Stimulated activated CD4-positive, alpha-beta T cell treated with anti-CD3 and anti-CD28 coated beads, Interleukin-1b, Interleukin-23, amount 100 ng/mL, for 48 hours (primary cell): ENCODE measurements around the gene MEIS3.
A peak's percentile ranks its signal among the peaks of the same experiment; 100 is the strongest.
"Not testable (repeated sequence)": the region's sequence is repeated elsewhere in the genome, so short reads cannot be mapped to it uniquely, and the experiment has no call there.

Experiments
- DNase-seq: peaks from one replicate; pipeline ENCODE4 v3.0.0-alpha.2; 2020

The MEIS3 gene

DNA sequence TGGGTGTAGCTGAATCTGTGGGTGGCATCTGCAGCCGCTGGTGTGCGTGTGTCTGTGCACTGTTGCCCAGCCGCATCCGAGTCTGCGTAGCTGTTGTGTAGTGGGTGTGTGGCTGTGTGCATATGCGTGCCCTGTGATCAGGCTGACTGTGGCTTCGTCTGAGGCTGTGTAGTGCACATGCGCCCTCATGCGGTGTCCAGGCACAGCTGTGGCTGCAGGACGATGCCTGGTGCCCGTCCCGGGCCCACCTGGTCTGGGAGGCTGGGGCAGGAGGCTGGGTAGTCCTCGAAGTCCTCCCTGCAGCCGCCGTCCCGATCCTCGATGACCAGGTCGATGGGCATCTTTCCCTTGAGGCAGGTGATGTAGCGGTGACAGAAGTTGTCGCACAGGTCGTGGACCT is 4.9 kb downstream of the MEIS3 start:
- no peak for DNase-seq

DNA sequence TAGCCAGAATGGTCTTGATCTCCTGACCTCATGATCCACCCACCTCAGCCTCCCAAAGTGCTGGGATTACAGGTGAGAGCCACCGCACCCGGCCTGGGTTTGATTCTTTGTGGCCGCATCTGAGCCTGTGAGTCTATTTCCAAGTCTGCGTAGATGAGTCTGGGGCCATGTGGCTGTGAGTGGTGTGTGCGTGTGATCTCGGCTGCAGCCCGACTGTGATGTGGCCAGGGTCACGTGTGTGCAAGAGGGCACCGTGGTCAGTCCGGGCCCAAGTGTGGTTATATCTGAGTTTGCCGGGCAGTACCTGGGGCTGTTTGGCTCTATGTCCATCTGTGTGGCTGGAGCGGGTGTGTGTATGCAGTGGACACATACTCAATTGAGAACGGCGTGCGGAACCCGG is 5.4 kb downstream of the MEIS3 start:
- DNase-seq: no peak

DNA sequence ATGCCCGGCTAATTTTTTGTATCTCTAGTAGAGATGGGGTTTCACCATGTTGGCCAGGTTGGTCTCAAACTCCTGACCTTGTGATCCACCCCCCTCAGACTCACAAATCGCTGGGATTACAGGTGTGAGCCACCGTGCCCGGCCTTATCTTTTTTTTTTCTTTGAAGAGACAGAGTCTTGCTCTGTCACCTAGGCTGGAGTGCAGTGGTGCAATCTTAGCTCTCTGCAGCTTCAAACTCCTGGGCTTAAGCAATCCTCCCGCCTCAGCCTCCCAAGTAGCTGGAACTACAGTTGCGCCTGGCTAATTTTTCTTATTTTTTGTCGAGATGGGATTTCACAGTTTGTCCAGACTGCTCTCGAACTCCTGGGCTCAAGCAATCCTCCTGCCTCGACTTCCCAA is 7.6 kb downstream of the MEIS3 start:
- not testable (repeated sequence) for DNase-seq

DNA sequence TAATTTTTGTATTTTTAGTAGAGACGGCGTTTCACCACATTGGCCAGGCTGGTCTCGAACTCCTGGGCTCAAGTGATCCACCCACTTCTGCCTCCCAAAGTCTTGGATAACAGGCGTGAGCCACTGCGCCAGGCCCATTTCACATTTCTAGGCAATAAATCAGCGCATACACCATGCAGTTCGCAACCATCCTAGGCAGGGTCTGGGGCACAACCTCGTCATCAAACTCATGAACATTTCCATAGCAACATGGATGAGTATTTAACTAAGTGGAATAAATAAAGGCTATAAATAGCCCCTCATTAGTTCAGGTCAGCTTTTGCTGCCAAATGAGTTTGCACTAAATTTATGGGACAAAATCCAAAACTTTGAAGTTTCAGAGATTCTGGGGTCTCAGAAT is 8.2 kb downstream of the MEIS3 start:
- no peak for DNase-seq

DNA sequence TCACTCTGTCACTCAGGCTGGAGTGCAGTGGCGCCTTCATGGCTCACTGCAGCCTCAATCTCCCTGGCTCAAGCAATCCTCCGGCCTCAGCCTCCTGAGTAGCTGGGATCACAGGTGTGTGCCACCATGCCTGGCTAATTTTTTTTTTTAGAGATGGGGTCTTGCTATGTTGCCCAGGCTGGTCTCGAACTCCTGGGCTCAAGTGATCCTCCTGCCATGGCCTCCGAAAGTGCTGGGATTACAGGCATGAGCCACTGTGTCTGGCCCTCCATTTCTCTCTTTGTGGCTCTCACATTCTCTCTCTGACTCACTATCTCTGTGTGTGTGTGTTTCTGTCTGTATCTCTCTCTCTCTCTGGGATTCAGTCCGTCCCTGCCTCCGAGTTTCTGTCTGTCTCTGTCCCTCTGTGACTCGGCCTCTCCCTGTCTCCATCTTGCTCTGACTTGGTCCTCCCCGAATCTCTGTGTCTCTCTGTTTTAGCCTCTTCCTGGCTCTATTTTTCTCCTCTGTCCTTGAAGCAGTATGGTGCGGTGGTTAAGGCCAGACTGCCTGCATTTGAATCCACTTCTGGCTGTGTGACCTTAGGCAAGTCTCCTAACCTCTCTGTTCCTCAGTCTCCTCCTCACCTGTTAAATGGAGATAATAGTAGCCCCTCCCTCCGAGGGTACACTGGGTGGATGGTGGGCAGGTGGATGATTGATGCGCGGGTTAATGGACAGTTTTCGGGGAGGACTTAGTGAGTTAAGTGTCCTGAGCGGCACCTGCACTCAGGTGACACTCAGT is 11.0 kb downstream of the MEIS3 start:
- DNase-seq: no peak

DNA sequence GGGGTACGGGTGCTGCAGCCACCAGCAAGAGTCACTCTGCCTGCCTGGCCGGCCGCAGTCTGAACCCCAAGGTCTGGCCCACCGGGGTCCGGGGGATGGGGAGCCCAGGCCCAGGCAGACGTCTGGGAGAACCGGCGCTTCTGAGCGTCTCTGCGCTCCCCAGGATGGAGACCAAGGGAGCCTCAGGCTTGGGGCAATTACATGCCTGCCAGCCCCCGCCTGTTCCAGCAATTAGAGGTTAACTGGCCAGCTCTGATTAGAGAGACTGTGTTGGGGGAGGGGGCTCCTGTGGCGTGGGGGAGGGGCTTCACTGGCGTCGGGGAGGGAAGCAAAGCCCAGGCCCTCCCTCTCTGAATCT is 11.9 kb downstream of the MEIS3 start:
- DNase-seq: no peak

DNA sequence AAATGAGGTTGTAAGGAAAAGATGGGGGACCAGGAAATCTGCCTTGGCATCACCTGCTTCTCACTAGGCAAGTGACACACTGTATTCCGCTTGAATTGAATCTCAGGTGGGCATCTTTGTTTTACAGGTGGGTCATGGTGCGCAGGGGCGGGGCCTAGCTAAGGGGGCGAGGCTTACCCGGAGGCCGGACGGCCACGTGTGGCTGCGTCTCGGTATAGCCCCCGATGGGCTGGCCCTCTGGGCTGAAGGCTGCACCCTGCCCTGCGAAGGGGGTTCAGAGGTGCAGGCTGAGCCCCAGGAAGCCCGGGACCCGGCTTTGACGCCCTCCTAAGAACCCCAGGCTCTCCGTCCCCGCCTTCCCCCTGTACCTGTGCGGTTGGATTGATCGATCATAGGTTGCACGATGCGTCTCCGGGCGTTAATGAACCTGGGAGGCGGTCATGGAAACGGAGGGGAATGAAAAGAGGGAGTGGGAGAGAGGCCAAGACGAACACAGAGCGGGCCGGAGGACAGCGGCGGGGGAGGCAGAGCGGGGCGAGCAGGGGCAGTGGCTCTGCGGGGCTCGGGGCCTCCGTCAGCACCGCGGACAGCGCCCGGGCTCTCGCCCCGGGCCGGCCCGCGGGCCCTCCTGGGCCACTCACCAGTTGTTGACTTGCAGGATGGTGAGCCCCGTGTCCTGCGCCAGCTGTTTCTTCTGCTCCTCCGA is 12.5 kb downstream of the MEIS3 start:
- DNase-seq: no peak

DNA sequence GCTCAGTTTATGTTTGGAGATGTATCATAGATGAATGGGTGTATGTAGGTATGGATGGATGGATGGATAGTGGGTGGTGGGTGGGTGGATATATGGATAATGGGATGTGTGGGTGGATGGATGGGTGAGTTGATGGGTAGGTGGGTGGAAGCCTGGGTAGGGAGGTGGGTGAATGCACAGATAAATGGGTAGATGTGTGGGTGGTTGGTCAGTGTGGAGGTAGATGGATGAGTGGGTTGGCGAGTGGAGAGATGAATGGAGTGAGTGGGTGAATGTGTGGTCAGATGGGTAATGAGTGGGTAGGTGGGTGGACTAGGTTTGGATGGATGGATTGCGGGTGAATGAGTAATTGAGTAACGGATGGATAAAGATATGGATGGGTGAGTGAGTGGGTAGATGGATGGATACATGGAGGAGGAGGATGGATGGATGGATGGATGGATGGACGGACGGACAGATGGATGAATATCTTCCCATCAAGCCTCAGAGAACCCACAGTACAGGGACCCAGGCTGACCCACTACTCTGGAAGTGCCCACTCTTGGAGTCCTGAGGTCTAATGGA is 13.4 kb downstream of the MEIS3 start:
- no peak for DNase-seq

DNA sequence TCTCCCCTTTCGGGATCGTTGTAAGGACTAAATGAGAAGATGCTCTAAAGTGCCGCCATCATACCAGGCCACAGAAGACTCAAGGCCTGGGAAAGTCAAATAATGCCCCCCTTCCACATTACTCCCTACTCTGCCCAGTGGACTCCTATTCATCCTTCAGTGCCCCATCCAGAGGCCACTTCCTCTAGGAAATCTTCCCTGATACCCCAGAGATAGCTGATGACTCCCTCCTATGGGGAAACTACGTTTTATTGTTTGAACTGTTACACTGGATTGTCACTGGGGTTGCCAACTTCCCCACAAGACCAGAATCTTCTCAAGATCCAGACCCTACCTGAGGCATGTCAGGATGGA is 14.2 kb downstream of the MEIS3 start:
- DNase-seq: no peak

DNA sequence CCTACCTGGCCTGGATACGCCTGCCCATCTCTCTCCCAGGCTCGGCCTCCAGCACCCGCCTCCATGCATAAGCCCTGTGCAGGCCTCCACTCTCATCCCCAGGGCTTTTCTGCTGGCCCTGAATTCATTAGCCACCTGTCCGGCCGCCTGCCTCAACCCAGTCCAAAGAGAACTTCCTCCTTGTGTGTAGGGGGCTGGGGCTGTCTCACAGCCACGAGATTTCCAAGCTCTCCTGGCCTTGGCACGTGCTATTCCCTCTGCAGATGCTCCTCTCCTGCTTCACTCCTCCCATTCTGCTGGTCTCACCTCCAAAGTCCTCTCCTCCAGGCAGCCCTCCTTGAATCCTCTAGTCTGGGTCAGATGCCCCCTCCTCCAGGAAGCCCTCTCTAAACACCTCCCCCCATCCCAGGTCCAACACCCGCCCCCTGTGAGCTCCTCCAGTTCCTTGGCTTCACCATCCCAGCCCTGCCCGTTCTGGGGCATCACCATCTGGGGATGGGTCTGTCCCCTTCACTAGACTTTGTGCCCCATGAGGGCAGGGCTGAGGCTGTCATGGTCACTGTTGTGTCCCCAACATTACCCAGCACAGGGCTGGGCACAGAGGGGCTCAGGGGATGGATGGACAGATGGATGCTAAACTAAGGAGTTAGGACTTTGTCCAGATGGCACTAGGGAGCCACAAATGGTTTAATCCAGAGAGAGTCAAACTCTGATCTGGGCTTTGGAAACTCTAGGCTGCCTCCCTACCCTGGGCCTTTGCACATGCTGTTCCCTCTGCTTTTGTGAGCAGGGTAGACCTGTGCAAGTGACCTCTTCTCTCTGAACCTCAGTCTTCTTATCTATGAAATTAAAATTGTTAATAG is 14.8 kb downstream of the MEIS3 start:
- no peak for DNase-seq

DNA sequence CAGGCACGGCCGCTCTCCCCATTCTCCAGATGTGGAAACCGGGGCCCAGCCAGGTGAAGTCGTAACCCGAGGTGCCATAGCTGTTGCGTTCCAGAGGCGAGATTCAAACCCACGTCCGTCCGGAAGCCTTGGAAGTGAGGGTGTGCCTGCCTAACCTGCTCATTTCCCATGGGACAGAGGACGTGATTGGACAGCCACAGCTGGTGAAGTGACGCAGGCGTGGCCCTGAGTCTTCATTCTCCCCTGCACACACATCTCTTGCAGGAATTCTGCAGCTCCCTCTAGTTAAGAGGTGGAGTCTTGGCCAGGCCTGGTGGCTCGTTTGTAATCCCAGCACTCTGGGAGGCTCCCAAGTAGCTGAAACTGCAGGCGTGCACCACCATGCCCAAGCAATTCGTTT is 16.8 kb downstream of the MEIS3 start:
- no peak for DNase-seq

DNA sequence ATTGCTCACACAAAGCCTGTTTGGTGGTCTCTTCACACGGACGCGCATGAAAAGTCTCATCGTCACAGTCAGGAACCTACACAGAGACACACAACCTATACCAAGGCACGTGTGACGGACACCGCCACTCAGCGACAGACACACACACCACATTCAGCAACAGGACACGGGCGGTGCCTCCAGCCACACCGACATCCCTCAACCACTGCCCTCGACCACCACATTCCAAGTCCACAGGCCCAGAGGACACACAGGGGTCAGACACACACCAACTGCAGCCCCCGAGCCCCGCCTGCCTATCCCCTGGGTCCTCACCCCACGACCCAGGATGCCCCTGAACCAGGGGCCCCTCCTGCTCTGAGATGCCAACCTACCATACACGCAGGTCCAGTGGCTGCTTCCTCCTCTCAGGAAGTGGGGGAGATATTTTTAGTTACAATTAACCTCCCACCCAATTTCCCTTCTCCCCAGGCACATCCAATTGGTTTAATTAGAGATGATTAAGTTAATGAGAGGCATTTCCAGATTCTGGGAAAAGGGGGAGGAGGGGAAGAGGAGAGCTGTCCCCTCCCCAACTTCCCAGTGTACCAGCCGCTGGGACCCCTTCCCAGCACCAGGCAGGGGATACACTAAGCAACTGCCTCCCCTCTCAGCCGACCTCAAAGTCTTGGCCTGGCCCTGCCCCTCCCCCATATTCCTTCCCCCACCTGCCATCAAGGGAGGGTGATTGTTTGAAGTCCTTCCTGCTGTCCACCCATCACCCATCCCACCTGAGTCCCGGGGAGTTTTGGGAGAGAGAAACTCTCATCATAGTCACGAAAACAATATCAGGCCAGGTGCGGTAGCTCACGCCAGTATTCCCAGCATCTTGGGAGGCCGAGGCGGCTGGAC is 20.4 kb downstream of the MEIS3 start:
- DNase-seq: no peak

DNA sequence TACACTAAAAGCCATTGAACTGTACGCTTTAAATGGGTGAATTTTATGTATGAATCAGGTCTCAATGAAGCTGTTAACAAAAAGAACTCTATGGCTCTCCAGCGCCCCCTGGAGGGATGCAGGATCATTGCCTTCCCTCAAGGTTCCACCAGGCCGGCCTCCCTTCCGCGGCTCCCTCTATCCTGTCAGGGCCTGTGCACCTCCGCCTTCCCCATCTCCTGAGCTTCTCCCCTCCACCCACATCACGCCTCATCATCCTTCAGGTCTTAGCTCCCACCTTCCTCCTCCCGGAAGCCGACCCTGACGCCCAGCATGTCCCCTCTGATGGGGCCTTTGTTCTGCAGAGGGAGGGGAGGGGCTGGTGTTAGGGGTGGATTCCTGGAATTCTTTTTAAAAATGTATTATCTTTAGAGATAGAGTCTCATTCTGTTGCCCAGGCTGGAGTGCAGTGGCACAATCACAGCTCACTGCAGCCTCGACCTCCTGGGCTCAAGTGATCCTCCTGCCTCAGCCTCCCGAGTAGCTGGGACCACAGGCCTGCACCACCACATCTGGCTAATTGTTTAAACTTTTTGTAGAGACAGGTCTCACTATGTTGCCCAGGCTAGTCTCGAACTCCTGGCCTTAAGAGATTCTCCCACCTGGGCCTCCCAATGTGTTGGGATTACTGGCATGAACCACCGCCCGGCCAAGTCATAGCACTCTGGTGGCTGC is 27.7 kb downstream of the MEIS3 start:
- peak; percentile 80 for DNase-seq

DNA sequence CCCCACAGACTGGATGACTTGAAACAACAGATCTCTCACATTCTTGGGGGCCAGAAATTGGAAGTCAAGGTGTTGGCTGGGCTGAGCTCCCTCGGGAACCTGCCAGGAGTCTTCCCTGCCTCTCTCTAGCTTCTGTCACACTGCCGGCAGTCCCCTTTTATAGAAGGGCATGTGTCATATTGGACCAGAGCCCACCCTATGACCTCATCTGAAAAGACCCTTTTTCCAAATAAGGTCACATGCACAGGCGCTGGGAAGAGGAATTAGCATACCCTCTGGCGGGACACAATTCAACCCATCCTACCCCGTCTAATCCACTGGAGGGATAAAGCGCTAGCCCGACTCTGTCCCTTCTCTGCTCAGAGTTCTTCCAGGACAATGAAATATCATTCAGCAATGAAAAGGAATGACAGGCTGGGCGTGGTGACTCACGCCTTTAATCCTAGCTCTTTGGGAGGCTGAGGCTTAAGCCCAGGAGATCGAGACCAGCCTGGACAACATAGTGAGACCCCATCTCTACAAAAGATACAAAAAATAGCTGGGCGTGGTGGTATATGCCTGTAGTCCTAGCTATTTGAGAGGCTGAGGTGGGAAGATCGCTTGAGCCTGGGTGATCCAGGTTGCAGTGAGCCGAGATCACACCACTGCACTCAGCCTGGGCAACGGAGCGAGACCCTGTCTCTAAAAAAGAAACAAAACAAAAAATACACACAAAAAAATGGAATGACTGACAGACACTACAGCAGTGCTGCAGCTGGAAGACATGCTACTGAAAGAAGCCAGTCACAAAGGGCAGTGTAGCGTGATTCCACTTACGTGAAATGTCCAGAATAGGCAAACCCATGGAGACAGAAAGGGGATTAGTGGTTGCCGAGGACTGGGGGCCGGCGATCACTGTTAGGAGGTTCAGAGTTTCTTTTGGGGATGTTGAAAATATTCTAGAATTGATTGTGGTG is 28.5 kb downstream of the MEIS3 start:
- DNase-seq: no peak

DNA sequence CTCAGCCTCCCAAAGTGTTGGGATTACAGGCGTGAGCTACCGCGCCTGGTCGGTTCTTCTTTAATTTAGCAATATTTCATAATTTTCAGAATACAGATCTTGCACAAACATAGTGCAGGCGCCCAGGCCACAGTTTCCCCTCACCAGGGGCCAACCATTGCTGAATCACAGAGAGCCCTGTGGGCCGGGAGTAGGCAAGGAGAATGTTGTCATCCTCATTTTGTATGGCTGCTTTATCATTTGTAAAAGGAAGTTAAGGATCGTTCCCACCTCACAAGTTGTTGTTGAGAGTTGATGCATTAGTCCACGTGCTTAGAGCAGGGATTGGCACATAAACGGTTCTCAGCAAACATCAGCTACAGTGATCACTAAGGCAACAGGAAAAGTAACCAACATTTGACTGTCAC is 30.2 kb downstream of the MEIS3 start:
- no peak for DNase-seq

DNA sequence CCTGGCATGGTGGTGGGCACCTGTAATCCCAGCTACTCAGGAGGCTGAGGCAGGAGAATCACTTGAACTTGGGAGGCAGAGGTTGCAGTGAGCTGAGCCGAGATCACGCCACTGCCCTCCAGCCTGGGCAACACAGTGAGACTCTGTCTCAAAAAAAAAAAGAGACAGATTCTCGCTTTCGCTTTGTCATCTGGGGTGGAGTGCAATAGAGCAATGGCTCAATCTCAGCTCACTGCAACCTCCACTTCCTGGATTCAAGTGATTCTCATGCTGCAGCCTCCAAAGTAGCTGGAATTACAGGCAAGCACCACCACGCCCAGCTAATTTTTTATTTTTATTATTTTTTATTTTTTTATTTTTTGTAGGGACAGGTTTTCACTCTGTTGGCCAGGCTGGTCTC is 30.6 kb downstream of the MEIS3 start:
- not testable (repeated sequence) for DNase-seq

DNA sequence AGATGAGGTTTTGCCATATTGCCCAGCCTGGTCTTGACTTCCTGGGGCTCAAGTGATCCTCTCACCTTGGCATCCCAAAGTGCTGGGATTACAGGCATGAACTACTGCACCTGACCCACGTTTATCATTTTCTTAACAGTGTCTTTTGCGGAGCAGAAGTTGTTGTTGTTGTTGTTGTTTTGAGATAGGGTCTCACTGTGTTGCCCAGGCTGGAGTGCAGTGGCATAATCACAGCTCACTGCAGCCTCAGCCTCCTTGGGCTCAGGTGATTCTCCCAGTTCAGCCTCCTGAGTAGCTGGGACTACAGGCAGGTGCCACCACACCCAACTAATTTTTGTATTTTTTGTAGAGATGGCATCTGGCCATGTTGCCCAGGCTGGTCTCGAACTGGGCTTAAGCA is 31.7 kb downstream of the MEIS3 start:
- not testable (repeated sequence) for DNase-seq

DNA sequence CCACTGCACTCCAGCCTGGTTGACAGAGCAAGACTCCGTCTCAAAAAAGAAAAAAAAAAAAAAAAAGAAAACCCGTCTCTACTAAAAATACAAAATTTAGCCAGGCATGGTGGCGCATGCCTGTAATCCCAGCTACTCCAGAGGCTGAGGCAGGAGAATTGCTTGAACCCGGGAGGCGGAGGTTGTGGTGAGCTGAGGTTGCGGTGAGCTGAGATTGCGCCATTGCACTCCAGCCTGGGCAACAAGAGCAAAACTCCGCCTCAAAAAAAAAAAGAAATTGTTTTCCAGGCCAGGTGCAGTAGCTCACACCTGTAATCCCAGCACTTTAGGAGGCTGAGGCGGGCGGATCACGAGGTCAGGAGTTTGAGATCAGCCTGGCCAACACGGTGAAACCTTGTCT is 32.7 kb downstream of the MEIS3 start:
- not testable (repeated sequence) for DNase-seq

DNA sequence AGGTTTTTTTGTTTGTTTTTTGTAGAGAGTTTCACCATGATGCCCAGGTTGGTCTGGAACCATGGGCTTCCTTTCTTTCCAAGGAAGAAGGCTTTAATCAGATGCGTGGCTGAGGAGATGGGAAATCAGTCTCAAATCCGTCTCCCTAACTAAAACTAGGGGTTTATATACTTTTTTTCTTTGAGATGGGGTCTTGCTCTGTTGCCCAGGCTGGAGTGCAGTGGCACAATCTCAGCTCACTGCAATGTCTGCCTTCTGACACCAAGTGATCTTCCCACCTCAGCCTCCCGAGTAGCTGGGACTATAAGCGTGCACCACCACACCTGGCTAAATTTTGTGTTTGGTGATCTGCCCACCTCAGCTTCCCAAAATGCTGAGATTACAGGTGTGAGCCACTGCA is 34.8 kb downstream of the MEIS3 start:
- DNase-seq: not testable (repeated sequence)

DNA sequence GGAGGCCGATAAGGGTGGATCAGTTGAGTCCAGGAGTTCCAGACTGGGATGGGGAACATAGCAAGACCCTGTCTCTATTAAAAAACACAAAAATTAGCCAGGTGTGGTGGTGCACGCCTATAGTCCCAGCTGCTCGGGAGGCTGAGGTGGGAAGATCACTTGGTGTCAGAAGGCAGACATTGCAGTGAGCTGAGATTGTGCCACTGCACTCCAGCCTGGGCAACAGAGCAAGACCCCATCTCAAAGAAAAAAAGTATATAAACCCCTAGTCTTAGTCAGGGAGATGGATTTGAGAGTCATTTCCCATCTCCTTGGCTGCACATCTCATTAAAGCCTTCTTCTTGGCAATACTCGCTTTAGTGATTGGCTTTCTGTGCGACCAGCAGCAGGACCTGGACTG is 35.4 kb downstream of the MEIS3 start:
- DNase-seq: not testable (repeated sequence)
